HG03460 (cell line): Measurements from ENCODE around the gene POLR3H.

Experiments
- ATAC-seq: cut with Tn5 transposase; IDR thresholded peaks from one replicate; pipeline ENCODE4 v1.9.1; 2021; ENCODE audit not compliant: unreplicated experiment

The POLR3H gene

GRCh38 chr22:41522813-41523212, 21.5 kb downstream of the POLR3H start:
- ATAC-seq, result no peak

GRCh38 chr22:41521126-41521525, 23.1 kb downstream of the POLR3H start:
- ATAC-seq, result no peak

GRCh38 chr22:41518048-41518347, 26.3 kb downstream of the POLR3H start:
- no peak for ATAC-seq

GRCh38 chr22:41517172-41518047, 26.9 kb downstream of the POLR3H start:
- ATAC-seq, result no peak

GRCh38 chr22:41516462-41516861, 27.8 kb downstream of the POLR3H start:
- no peak for ATAC-seq

GRCh38 chr22:41513391-41513790, 30.9 kb downstream of the POLR3H start:
- ATAC-seq, result no peak

- ATAC-seq, result no peak
Measured at GRCh38 chr22:41512421-41513194, 31.7 kb downstream of the POLR3H start.

- ATAC-seq, result no peak
Measured at GRCh38 chr22:41511521-41511968, 32.7 kb downstream of the POLR3H start.

- no peak for ATAC-seq
Measured at GRCh38 chr22:41508770-41509170, 35.5 kb downstream of the POLR3H start.

- no peak for ATAC-seq
Measured at GRCh38 chr22:41507330-41508063, 36.8 kb downstream of the POLR3H start.

- ATAC-seq, result no peak
Measured at GRCh38 chr22:41505511-41506220, 38.6 kb downstream of the POLR3H start.

GRCh38 chr22:41504816-41505215, 39.5 kb downstream of the POLR3H start:
- ATAC-seq, result no peak

GRCh38 chr22:41504397-41504796, 39.9 kb downstream of the POLR3H start:
- ATAC-seq, result no peak

- ATAC-seq, result no peak
Measured at GRCh38 chr22:41501209-41501608, 43.1 kb downstream of the POLR3H start.

GRCh38 chr22:41500303-41500702, 44.0 kb downstream of the POLR3H start:
- ATAC-seq, result no peak

GRCh38 chr22:41499624-41500280, 44.5 kb downstream of the POLR3H start:
- no peak for ATAC-seq

- ATAC-seq, result no peak
Measured at GRCh38 chr22:41498303-41498835, 45.9 kb downstream of the POLR3H start.

GRCh38 chr22:41491374-41492100, 52.7 kb downstream of the POLR3H start:
- ATAC-seq, result no peak

- no peak for ATAC-seq
Measured at GRCh38 chr22:41488596-41489385, 55.5 kb downstream of the POLR3H start.
